A172 (cell line): ENCODE measurements around the gene CEMIP. TPM values are rescaled to one million over a fixed set of nuclear protein-coding genes. Genes with fewer than 3 reads are reported as not detected.

Experiments
- DNase-seq: peaks from one replicate; pipeline ENCODE4 v3.0.0-alpha.2; 2015; ENCODE audit warnings: low spot score
- total RNA-seq: library from RNA; depleted of rRNA; stranded (reverse); fragments of >200 nt; shearing (Covaris generic); gene quantifications from 2 replicates; pipeline ENCODE4 v1.2.3, GENCODE V29; 2014

CEMIP gene
- total RNA-seq, 1 experiment from 2014 or later: 7.3 TPM

GRCh38 chr15:80890341-80891005, 111.3 kb downstream of the CEMIP start:
- no peak for DNase-seq

GRCh38 chr15:80891006-80891405, 111.8 kb downstream of the CEMIP start:
- no peak for DNase-seq

GRCh38 chr15:80892414-80892813, 113.2 kb downstream of the CEMIP start:
- no peak for DNase-seq

- DNase-seq: peak; percentile 13
Observed at GRCh38 chr15:80893777-80894176, 114.6 kb downstream of the CEMIP start.

GRCh38 chr15:80895091-80895490, 115.9 kb downstream of the CEMIP start:
- DNase-seq: no peak

GRCh38 chr15:80895965-80896364, 116.8 kb downstream of the CEMIP start:
- DNase-seq: no peak

GRCh38 chr15:80898040-80898439, 118.9 kb downstream of the CEMIP start:
- DNase-seq: no peak

GRCh38 chr15:80902298-80902801, 123.2 kb downstream of the CEMIP start:
- no peak for DNase-seq

GRCh38 chr15:80904998-80905397, 125.8 kb downstream of the CEMIP start:
- no peak for DNase-seq

GRCh38 chr15:80906159-80906766, 127.1 kb downstream of the CEMIP start:
- DNase-seq: no peak

- DNase-seq: no peak
Observed at GRCh38 chr15:80911821-80912220, 132.7 kb downstream of the CEMIP start.

GRCh38 chr15:80912673-80913072, 133.5 kb downstream of the CEMIP start:
- DNase-seq: no peak

GRCh38 chr15:80913541-80913940, 134.4 kb downstream of the CEMIP start:
- DNase-seq: no peak

- no peak for DNase-seq
Observed at GRCh38 chr15:80915472-80915871, 136.3 kb downstream of the CEMIP start.

GRCh38 chr15:80916056-80916455, 136.9 kb downstream of the CEMIP start:
- no peak for DNase-seq

GRCh38 chr15:80918196-80918783, 139.1 kb downstream of the CEMIP start:
- no peak for DNase-seq

- DNase-seq: no peak
Observed at GRCh38 chr15:80920271-80920699, 141.1 kb downstream of the CEMIP start.

- no peak for DNase-seq
Observed at GRCh38 chr15:80921736-80922410, 142.7 kb downstream of the CEMIP start.

- no peak for DNase-seq
Observed at GRCh38 chr15:80923668-80924067, 144.5 kb downstream of the CEMIP start.

- no peak for DNase-seq
Observed at GRCh38 chr15:80924278-80924677, 145.1 kb downstream of the CEMIP start.

GRCh38 chr15:80925597-80926059, 146.5 kb downstream of the CEMIP start:
- DNase-seq: peak; percentile 75

GRCh38 chr15:80926126-80926525, 147.0 kb downstream of the CEMIP start:
- no peak for DNase-seq
